H1 (cell line): ENCODE measurements around the gene CLIC1. TPM values are rescaled to one million over a fixed set of nuclear protein-coding genes. Genes with fewer than 3 reads are reported as not detected.

ENCODE experiments used
- CBX5 ChIP-seq: fragments of 300-800, 300-1000 bp; sonication (generic); IDR thresholded peaks from 2 replicates; pipeline ENCODE4 v1.7.1; 2016; ENCODE audit warnings: antibody characterized with exemption, low read length, low read depth
- JUND ChIP-seq: IDR thresholded peaks from 2 replicates; pipeline ENCODE4 v1.6.1; 2011; ENCODE audit warnings: mild to moderate bottlenecking, improper control_type of control experiment, low read length
- RAD21 ChIP-seq, 2 experiments: IDR thresholded peaks in 1 of 2; conservative IDR thresholded peaks in 1 of 2; 2 replicates each; pipeline ENCODE4 v1.6.1; 2011; ENCODE audit warnings: low read depth in 2 of 2, low read length in 2 of 2, improper control_type of control experiment in 1 of 2, inconsistent platforms in 1 of 2, mild to moderate bottlenecking in 1 of 2, moderate library complexity in 1 of 2
- TCF12 ChIP-seq: IDR thresholded peaks from 2 replicates; pipeline ENCODE4 v1.6.1; 2011; ENCODE audit warnings: low read depth, mild to moderate bottlenecking, low read length
- polyA plus RNA-seq, 7 experiments: library from polyadenylated mRNA; depleted of rRNA in 3 of 7; stranded (reverse) in 5 of 7; unstranded in 2 of 7; fragments of >200 nt in 5 of 7; fragments of 200-250 nt in 2 of 7; gene quantifications; 1 replicate in 5 of 7; 2 replicates in 1 of 7; 4 replicates in 1 of 7; pipeline versions ENCODE4 v1.2.1 to v1.2.3, GENCODE V29; 2011 to 2013; ENCODE audit warnings: missing spikeins in 2 of 7, mixed read lengths in 2 of 7
- total RNA-seq: library from RNA; stranded (reverse); fragmentation: NEBNext Ultra II Directional; extraction: Animal tissue kit (Norgen Biotek cat#: 25700); gene quantifications from 2 replicates; pipeline ENCODE4 v1.2.1, GENCODE V29; 2021

CLIC1 gene
- total and polyA plus RNA-seq, 2 of the 8 experiments (the other 6 are each of a cell fraction or from before 2014, with no cell fraction given) = 250 to 277 TPM

DNA sequence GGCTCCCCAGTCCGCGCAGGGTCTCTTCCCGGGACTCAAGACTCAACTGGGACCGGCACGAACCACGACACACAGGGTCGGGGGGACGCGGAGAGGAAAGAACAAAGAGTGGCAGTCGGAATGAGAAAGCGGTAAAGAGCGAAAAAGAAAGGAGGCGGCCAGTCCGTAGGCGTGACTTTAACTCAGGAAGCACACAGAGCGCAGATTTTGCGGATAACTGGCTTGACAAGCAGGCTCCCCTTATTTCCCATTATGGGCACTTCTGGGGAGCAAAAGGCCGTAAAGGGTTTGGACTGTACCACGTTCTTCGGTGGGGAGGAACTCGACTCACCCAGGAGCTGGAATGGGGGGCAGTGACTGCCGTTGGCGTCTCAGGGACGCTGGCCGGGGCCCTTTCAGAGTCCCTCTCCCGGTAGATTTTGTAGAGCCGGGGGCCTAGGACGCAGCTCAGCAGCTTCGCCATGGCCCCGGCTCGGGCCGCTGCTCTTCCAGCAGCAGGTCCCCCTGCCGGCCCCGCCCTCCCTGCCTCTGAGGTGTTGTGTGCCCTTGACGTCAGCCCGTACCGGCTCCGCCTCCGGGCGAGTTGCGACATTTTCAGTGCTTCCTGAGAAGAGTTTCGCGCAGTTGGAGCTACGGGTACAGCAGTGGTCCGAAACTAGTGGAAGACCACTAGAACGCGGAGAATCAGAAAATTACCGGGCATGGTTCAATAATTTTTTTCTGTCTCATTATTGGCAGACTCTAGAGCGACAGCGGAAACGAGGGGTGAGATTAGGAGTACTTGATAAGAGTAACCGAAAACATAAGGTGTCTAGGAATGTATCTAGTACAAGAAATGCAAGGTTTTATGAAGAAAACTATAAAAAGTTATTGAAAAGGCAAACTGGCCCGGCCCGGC is 33.3 kb downstream of the CLIC1 start, which contains the start of gene ABHD16A (continued):
- no peak for TF ChIP-seq TCF12
- peak; percentile 83; the same call in 1 of the 2 replicates for TF ChIP-seq JUND
- no peak for TF ChIP-seq CBX5
- TF ChIP-seq RAD21 (IDR thresholded peaks at IDR 0.05 in 1 of 2, conservative IDR thresholded peaks at IDR 0.05 in 1 of 2; ENCODE audit: low read depth in 2 of 2, low read length in 2 of 2) = no peak
- TF ChIP-seq, all 59 proteins: peak for 18
